ENCODE measurements around the gene CYSLTR2. TPM values are rescaled to one million over a fixed set of nuclear protein-coding genes. Genes with fewer than 3 reads are reported as not detected.

Gene CYSLTR2
- total and polyA plus RNA-seq, 9 of the 15 experiments (the other 6 are each of a cell fraction or from before 2014, with no cell fraction given) = not detected

DNA sequence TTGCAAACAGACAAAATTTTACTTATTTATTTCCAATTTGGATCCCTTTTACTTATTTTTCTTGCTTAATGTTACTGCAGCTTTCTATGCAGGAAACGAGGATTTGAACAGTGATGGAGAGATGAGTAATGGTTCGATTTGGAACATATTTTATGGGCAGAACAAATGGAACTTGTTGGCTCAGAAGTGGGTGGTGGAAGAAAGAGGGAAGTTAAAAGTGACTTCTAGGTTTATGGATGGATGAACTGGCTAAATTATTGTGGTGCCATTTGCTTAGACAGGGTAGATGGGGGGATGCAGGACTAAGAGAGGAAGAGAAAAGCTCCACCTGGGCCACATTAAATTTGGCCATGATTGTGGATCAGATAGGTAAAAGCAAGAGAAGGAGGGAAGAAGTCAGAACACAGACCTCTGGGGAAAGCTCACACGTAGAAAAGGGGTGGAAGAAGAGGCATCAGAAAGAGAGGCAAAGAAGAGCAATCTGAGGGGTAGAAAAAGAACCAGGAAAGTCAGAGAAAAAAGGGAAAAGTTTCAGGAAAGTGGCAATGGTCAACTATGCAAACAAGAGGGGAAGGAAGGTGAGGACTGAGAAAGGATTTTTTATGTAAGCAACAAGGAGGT, 768 bp upstream of the CYSLTR2 start:
- Histone ChIP-seq H3K4me1 (replicated peaks in 1 of 2; ENCODE audit: control insufficient read depth in 2 of 2, insufficient read depth in 2 of 2, low read length in 2 of 2) (no peaks in the 10 kb centered on the region), H3K79me2 (ENCODE audit: control insufficient read depth, insufficient read depth, low read length) (no peaks in the 10 kb centered on the region), H3K4me2 (ENCODE audit: insufficient read depth, low read length) (no peak overlapping the region), H3K9me1 (ENCODE audit: control insufficient read depth, insufficient read depth, low read length) (no peaks in the 10 kb centered on the region), H3K27ac (ENCODE audit: extremely low read depth, low read depth, low read length) (no peak overlapping the region), H2AFZ (ENCODE audit: low read depth, low read length) (no peak overlapping the region), H3K9ac (ENCODE audit: insufficient read depth in 1 of 2, low read depth in 2 of 2, low read length in 2 of 2) (no peak overlapping the region), H4K20me1 (replicated peaks; ENCODE audit: control insufficient read depth, insufficient read depth, low read length) (no peaks in the 10 kb centered on the region), H3K36me3 (ENCODE audit: control insufficient read depth, insufficient read depth, low read length) (no peaks in the 10 kb centered on the region), H3K9me3 (replicated peaks; ENCODE audit: control insufficient read depth, insufficient read depth, low read depth, low read length) (no peaks in the 10 kb centered on the region), H3K4me3 (no peak overlapping the region), H3K27me3 (ENCODE audit: control insufficient read depth in 2 of 2, insufficient read depth in 2 of 2, low read length in 2 of 2) (no peaks in the 10 kb centered on the region)
- in situ Hi-C loops (cut with MboI) = no loop called here
- WGBS (ENCODE audit: insufficient coverage, low coverage, missing lambda C conversion rate) = 10% methylated on average over 2 of the region's 3 CpGs
- DNase-seq (ENCODE audit: extremely low read depth in 1 of 4, low spot score in 3 of 4) (no peak), FAIRE-seq (no peak), ATAC-seq (no peak)
- ChIA-PET POLR2A (no interaction called here), CTCF (ENCODE audit: low intra/inter-chr PET ratio) (no interaction called here)
- TF ChIP-seq CUX1 (CRISPR knock-in tag; IDR thresholded peaks at IDR 0.05) = no peak
- TF ChIP-seq ZNF41 (CRISPR knock-in tag; conservative IDR thresholded peaks at IDR 0.05) = no peak
- no TSS peak for BruUV-seq (replicated peaks)
- intact Hi-C loops (cut with micrococcal nuclease) = no loop called here

Data from K562 (cell line).